Endothelial cell of umbilical vein (primary cell): ENCODE results near the gene IFT52. TPM values are rescaled to one million over a fixed set of nuclear protein-coding genes. Genes with fewer than 3 reads are reported as not detected.

ENCODE experiments used
- BruUV-seq: library from RNA; stranded (reverse); fragments of 400-500 nt; replicated peaks from 2 replicates; lab custom pipeline; 2021; lab: Mats Ljungman, UMichigan
- CTCF ChIA-PET: fragments of 300-600, 350-600 bp; sonication (Branson Sonifier 250); formaldehyde crosslinking; loops from one replicate; lab custom pipeline; 2021; ENCODE audit warnings: antibody characterized with exemption, inconsistent platforms; lab: Charles Lee
- POLR2A ChIA-PET: fragments of 300-600, 350-600 bp; sonication (Branson Sonifier 250); formaldehyde crosslinking; loops from one replicate; lab custom pipeline; 2021; ENCODE audit warnings: antibody characterized with exemption, inconsistent platforms; lab: Charles Lee
- DNase-seq: peaks from one replicate; pipeline ENCODE4 v3.0.0-alpha.2; 2011; ENCODE audit warnings: low read depth, low spot score
- FAIRE-seq: peaks from 2 replicates; lab custom pipeline; 2011; peaks lifted over from hg19 to GRCh38; lab: Jason Lieb, UNC
- H2AFZ ChIP-seq: 2 replicates; pipeline ENCODE4 v1.6.0; 2012; ENCODE audit warnings: low read depth, low read length, control low read depth, inconsistent platforms
- H3K27ac ChIP-seq: 2 replicates; pipeline ENCODE4 v1.5.1; 2011; ENCODE audit warnings: low read depth, mild to moderate bottlenecking, control low read depth, low read length, moderate library complexity; ENCODE audit not compliant: insufficient read depth
- H3K27me3 ChIP-seq, 2 experiments: 2 replicates each; pipeline versions ENCODE4 v1.6.0 to v1.6.1; 2011; ENCODE audit warnings: low read length in 2 of 2, mixed read lengths in 1 of 2; ENCODE audit not compliant: control insufficient read depth in 2 of 2, insufficient read depth in 2 of 2
- H3K36me3 ChIP-seq, 2 experiments: 2 replicates in 1 of 2; 3 replicates in 1 of 2; pipeline ENCODE4 v1.5.1; 2011; ENCODE audit warnings: low read length in 2 of 2, mild to moderate bottlenecking in 1 of 2, moderate library complexity in 1 of 2; ENCODE audit not compliant: control insufficient read depth in 2 of 2, insufficient read depth in 2 of 2; ENCODE audit errors: extremely low read depth in 1 of 2
- H3K4me1 ChIP-seq: 3 replicates; pipeline ENCODE4 v1.5.1; 2011; ENCODE audit warnings: mild to moderate bottlenecking, low read length; ENCODE audit not compliant: control insufficient read depth, insufficient read depth; ENCODE audit errors: extremely low read depth
- H3K4me2 ChIP-seq: 2 replicates; pipeline ENCODE4 v1.6.1; 2011; ENCODE audit warnings: low read length, control low read depth, mixed read lengths; ENCODE audit not compliant: insufficient read depth
- H3K4me3 ChIP-seq, 3 experiments: fragments of 200-600 bp in 1 of 3; sonication (generic), shearing (Covaris generic) in 1 of 3; replicated peaks in 1 of 3; 2 replicates each; pipeline ENCODE4 v1.5.1; 2011 to 2016; ENCODE audit warnings: control low read depth in 3 of 3, low read length in 3 of 3, mild to moderate bottlenecking in 2 of 3, inconsistent platforms in 1 of 3, low read depth in 1 of 3, moderate library complexity in 1 of 3; ENCODE audit not compliant: insufficient read depth in 1 of 3
- H3K79me2 ChIP-seq: 2 replicates; pipeline ENCODE4 v1.6.0; 2012; ENCODE audit warnings: low read length, inconsistent platforms; ENCODE audit not compliant: control insufficient read depth, insufficient read depth
- H3K9ac ChIP-seq: replicated peaks from 2 replicates; pipeline ENCODE3; 2011; ENCODE audit warnings: low read length, control low read depth; ENCODE audit not compliant: insufficient read depth; ENCODE audit errors: extremely low read depth
- H3K9me1 ChIP-seq: replicated peaks from 3 replicates; pipeline ENCODE4 v1.6.0; 2011; ENCODE audit warnings: mild to moderate bottlenecking, low read length; ENCODE audit not compliant: control insufficient read depth, insufficient read depth; ENCODE audit errors: extremely low read depth
- H3K9me3 ChIP-seq: replicated peaks from 2 replicates; pipeline ENCODE4 v1.5.1; 2012; ENCODE audit warnings: low read length, inconsistent platforms; ENCODE audit not compliant: control insufficient read depth, insufficient read depth
- H4K20me1 ChIP-seq: replicated peaks from 2 replicates; pipeline ENCODE3; 2011; ENCODE audit warnings: mild to moderate bottlenecking, low read length; ENCODE audit not compliant: control insufficient read depth, insufficient read depth; ENCODE audit errors: extremely low read depth
- CTCF ChIP-seq, 2 donors: IDR thresholded peaks; 1 replicate in 1 of 2; 2 replicates in 1 of 2; pipeline ENCODE4 v1.5.1; 2011; ENCODE audit warnings: low read length in 2 of 2, mild to moderate bottlenecking in 2 of 2, moderate library complexity in 2 of 2, control low read depth in 1 of 2, inconsistent platforms in 1 of 2, low read depth in 1 of 2; ENCODE audit not compliant: insufficient read depth in 1 of 2; ENCODE audit errors: extremely low read depth in 1 of 2
- EZH2 ChIP-seq: IDR thresholded peaks from 2 replicates; pipeline ENCODE4 v1.6.1; 2012; ENCODE audit warnings: borderline replicate concordance, low read depth, mild to moderate bottlenecking, moderate library complexity, low read length, inconsistent platforms; ENCODE audit not compliant: severe bottlenecking
- FOS ChIP-seq: IDR thresholded peaks from 2 replicates; pipeline ENCODE4 v1.6.1; 2011; ENCODE audit warnings: mild to moderate bottlenecking, low read length, moderate library complexity, borderline replicate concordance; ENCODE audit not compliant: insufficient read depth
- GATA2 ChIP-seq: IDR thresholded peaks from 2 replicates; pipeline ENCODE4 v1.7.0; 2011; ENCODE audit warnings: low read depth, mild to moderate bottlenecking, moderate library complexity, mixed read lengths, low read length; ENCODE audit not compliant: insufficient read length, insufficient read depth
- JUN ChIP-seq: IDR thresholded peaks from 2 replicates; pipeline ENCODE4 v1.6.1; 2011; ENCODE audit warnings: borderline replicate concordance, low read depth; ENCODE audit not compliant: insufficient read length, insufficient read depth
- MAX ChIP-seq: IDR thresholded peaks from 2 replicates; pipeline ENCODE4 v1.6.1; 2011; ENCODE audit not compliant: insufficient read depth, insufficient read length
- MYC ChIP-seq: IDR thresholded peaks from one replicate; pipeline ENCODE4 v1.6.1; 2011; ENCODE audit warnings: mild to moderate bottlenecking, low read depth, low read length
- POLR2A ChIP-seq: IDR thresholded peaks from 2 replicates; pipeline ENCODE4 v1.6.1; 2012; ENCODE audit warnings: low read depth, mild to moderate bottlenecking, control low read depth, low read length
- POLR2AphosphoS5 ChIP-seq: IDR thresholded peaks from 2 replicates; pipeline ENCODE4 v1.6.1; 2012; ENCODE audit warnings: low read depth, mild to moderate bottlenecking, control low read depth, low read length, moderate library complexity; ENCODE audit not compliant: insufficient read depth
- dilution Hi-C: fragments of 300-500 bp; cut with MboI; formaldehyde crosslinking; loops from one replicate; pipeline ENCODE4 v1.15.0; 2019; ENCODE audit warnings: low sequenced_read_pairs; ENCODE audit not compliant: extremely low pct_ligation_motif_present
- intact Hi-C: fragments of 100-400 bp; cut with micrococcal nuclease; formaldehyde crosslinking; loops from one replicate; pipeline ENCODE4 v1.10.0; 2022
- polyA plus RNA-seq, 4 experiments: library from polyadenylated mRNA; depleted of rRNA in 3 of 4; stranded (reverse) in 3 of 4; unstranded in 1 of 4; fragments of >200 nt; gene quantifications; 2 replicates each; pipeline versions ENCODE4 v1.2.1 to v1.2.3, GENCODE V29; 2011 to 2012; ENCODE audit warnings: missing spikeins in 1 of 4
- total RNA-seq: library from RNA; stranded (reverse); gene quantifications from 2 replicates; pipeline ENCODE4 v1.2.3, GENCODE V29; 2021

Gene IFT52
- total and polyA plus RNA-seq, 2 donors (not counting 3 experiments of a cell fraction or from before 2014, with no cell fraction given) = 30.0 to 33.4 TPM

- Histone ChIP-seq H3K9ac (no peak overlapping the region), H3K27me3 (no peaks in the 10 kb centered on the region), H3K9me1 (no peaks in the 10 kb centered on the region), H4K20me1 (no peaks in the 10 kb centered on the region), H3K27ac (no peak overlapping the region), H3K9me3 (no peaks in the 10 kb centered on the region), H3K79me2 (no peaks in the 10 kb centered on the region), H3K36me3 (peaks cover 4 to 11% of the 10 kb centered on the region in 2 experiments), H2AFZ (no peak overlapping the region), H3K4me1 (no peaks in the 10 kb centered on the region), H3K4me3 (no peak overlapping the region), H3K4me2 (no peak overlapping the region)
- dilution Hi-C loops = no loop called here
- DNase-seq (no peak), FAIRE-seq (no peak)
- POLR2A ChIA-PET = no interaction called here
- intact Hi-C loops = no loop called here
- TF ChIP-seq JUN = no peak
- TF ChIP-seq MYC = no peak
- TF ChIP-seq POLR2AphosphoS5 = no peak
- TF ChIP-seq FOS = no peak
- TF ChIP-seq CTCF (IDR thresholded peaks at IDR 0.05; ENCODE audit: extremely low read depth in 1 of 2, insufficient read depth in 1 of 2, low read depth in 1 of 2, low read length in 2 of 2) = no peak
- TF ChIP-seq POLR2A = no peak
- no peak for TF ChIP-seq EZH2
- TF ChIP-seq MAX = no peak
- TF ChIP-seq GATA2 = no peak
- no TSS peak for BruUV-seq
- CTCF ChIA-PET = interaction anchor here (1.3 kb wide), 1 partner anchor 9 kb away, joined by 5 read pairs; no protein-coding TSS in a partner anchor
Measured at GRCh38 chr20:43636429-43636828, 45.7 kb downstream of the IFT52 start.
